Activated CD4-positive, alpha-beta T cell treated with anti-CD3 and anti-CD28 coated beads, Interleukin-2, amount 50 U/mL, for 4 hours (primary cell): Measurements from ENCODE around the gene OLFM3.

Experiments
- DNase-seq, 2 experiments: peaks; one replicate each; pipeline ENCODE4 v3.0.0-alpha.2; 2020

OLFM3 gene

DNA sequence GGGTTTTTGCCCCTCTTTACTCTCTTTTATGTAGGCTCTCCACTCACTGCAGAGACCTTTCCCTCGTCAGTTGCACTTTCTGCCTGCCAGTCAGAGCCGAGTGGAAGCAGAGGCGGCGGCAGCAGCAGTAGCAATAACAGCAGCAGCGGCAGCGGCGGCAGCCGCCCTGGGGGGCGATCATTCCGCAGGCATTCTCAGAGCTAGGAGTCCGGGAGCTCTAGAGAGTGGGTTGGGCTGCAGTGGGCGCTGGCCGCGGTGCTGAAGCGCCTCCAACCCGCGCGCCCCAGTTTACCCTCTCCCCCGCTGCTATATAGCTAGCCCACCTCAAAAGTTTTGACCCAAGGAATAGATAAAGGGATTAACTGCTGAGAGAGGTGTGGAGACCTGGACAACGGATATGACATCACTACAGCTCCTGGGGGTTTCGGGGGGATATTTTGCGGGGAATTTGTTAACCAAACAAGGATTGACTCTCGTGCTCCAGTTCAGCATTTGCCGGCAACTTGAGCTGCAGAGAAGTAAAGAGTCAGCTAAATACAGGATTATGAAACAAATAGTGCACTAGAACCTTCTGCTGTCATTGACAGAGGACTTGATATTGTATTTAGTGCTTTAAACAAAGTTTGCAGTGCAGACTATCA lies at the start of gene OLFM3:
TSS of gene OLFM3 (minus strand) at position 102 of the 641 bp plus-strand sequence.
- no peak for DNase-seq

DNA sequence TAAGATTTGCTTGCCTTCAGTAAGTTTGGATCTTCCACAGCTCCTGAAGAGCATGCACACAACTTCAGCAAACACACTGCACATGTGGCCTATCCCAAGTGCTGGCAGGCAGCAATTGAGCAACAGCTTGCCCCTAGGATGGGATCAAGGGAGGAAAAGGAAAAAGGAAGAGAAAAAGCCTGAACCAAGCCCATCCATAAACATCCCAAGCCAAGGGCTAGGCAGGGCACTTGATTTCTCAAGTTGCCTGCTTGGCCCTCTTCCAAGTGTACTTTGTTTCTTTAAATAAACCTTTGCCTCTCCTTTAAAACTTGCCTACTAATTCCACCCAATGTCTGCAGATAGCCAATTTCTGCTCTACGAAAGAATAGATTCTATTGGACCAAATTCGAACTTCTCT lies 49.0 kb upstream of the OLFM3 start:
- DNase-seq, result no peak

DNA sequence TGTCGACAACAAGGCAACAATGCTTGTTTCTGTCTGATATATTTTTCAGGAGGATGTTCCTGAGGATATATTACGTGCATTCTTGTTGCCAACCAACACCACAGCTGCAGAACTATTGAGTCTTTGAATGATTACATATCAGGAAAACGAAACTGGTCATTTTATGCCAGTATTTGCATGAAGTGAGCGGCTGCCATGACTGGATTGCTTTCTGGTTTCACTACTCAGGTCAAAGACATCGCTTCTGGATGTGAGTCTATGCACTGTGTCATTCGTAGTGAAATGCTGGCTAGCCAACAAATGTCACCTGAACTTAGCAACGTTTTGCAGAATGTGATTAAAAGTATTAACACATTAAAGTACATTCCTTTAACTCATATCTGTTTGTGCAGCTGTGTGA lies 35.8 kb upstream of the OLFM3 start:
- no peak for DNase-seq

DNA sequence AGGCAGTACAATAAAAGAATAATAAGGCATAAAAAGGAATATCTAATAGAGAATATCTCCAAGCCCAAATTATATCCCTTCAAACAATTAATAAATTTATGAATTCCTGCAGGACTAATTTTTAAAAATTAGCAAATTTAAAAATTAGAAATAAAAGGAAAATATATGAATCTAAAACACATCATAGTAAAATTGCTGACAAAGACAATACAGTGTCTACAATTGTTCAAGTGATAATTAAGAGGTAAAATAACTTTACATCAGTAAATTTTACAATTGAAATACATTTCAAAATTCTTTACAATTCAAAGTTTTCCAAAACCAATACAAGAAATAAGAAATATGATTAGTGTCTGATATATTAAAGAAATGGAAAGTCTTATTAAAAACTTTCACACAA lies 22.8 kb upstream of the OLFM3 start:
- no peak for DNase-seq

DNA sequence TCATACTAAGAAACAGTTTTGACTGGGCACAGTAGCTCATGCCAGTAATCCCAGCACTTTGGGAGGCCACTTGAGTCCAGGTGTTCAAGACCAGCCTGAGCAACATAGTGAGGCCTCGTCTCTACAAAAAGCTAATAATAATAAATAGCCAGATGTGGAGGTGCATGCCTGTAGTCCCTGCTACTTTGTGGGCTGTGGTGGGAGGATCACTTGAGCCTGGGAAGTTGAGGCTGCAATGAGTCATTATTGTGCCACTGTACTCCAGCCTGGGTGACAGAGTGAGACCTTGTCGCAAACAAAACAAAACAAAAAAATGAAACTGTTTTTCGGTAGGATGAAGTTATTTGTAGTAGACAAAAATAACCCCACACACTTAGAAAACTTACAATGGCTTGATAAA lies 19.0 kb upstream of the OLFM3 start:
- DNase-seq, result no peak

DNA sequence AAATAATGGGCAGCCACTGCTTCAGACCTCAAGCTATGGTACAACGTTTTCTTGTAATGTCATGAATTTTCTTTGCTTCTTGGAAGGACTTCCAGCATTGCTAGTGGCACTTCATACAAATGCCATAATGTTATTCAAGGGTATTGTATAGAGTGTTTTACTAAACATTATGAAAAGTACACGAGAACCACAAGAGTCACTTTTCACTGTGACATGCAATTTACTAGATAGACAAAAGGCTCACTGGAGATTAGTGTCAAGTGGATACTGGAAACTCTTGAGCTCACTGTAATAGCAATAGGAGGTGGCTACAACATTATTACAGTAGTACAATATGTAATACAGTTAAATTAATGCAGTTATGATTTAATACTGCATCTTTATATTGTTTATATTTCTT lies 5.3 kb upstream of the OLFM3 start:
- no peak for DNase-seq

DNA sequence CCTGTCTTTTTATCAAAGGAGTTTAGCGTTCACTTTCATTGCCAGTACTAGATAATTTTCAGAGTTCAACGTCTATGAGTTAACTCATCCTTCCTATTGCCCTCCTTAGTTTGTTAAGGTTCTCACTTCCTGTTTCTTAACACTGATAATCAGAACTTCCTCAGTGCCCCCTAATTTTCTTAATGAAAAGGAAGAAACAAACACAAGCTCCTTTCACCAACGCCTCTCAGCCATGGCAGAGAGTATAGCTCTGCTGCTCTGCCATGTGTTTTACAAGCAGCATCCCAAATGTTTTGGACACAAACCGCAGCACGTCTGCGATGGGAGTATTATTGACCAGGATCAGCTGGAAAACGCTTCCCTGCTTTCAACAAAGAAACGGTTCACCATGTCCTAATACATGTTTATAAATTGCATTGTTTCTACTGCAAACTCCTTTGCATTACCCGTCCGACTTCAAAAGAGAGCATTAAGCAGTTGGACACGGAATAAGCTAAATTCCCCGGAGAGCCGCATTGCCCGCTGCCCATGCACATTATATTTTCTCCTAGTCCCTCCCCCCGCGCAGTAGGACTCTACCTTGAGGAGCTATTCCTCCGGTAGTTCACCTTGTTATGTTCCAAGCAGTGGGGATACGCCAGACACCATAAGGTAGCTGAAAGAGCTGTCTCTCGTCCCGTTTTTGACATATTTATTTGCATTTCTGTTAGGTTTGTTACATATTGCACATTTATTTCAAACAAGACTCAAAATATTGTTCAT lies 561 bp downstream of the OLFM3 start:
- DNase-seq, result no peak

DNA sequence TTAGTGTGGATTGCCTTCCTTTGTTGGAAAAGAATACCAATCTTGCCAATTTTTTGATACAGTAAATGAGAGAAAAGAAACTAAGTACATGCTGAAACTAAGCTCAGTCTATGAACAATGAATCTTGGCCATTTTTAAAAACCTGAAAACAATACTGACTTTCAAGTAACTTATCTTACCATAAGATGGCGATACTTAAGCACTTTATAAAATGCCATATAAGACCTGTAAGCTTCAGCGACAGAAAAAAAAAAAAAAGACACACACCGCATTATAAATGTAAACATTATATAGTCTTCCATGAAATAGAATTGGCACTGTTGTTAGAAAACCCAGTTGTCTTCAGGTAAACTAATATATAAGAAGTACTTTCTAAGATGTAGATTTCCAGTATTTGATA lies 3.0 kb downstream of the OLFM3 start:
- DNase-seq, result no peak

DNA sequence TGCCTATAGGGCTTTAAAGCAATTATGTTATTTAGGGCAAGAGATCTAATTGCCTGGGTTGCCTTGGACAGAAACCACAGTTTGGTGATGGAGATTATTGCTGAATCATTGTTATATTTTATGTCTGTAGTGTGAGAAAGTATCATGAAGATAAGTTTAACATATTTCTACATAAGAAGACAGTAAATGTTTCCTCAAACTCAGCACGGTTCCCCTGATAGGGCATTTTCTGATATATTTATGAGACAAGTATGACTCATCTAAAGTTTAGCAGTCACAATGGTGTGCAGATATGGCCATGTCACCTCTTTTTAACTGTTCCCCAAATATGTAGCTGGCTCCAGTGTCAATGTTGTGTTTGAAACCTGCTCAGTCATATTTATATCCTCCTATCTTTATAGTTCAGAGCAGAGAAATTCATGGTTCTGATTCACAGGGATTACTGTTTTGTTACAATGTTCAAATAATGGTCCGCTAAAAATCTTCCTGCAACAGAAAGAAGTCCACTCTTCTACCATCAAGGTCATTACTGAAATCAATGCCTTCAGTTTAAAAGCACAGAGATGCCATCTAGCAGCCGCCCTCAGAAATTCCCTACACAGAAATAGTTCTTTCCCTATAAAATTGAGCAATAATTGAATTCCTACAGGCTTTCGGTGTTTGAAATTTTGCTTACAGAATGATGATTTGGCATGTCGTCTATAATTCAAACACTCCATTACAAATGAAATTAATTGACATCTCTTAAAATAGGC lies 3.7 kb downstream of the OLFM3 start:
- DNase-seq, result no peak

DNA sequence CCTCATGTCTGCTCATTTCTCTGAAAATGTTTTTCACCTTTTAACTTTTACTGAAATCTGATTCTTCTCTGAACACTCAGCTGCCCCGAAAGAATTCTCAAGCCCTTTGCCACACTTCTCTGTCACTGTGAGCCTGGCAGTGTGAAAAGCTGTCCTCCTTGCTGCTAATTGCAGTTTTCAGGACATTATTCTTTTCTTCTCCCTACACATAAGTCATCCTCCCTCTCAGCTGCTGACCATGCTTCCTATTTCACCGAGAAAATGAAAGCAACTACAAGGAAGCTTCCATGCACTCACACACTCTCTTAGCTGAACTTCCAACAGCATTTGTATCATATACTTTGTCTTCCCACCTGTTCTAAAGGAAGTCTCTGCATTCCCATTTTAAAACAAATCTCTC lies 15.8 kb downstream of the OLFM3 start:
- no peak for DNase-seq

DNA sequence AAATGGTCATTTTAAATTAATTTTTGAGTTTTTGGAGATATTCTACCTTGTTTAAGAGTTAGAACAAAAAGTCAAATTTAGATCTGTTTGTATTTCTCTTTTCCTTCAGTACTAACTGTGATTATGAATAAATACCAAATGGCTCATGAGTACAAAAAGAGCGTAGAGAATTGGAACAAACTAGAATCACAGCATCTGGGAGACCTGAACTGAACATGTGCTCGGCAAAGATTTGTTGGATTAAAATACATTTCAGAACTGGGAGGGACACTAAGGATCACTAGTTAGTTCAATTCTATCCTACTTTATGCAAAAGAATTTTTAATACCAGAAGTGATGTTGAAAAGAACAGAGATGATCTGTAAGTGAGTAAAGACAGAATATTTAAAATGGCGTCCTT lies 19.5 kb downstream of the OLFM3 start:
- DNase-seq, result no peak

DNA sequence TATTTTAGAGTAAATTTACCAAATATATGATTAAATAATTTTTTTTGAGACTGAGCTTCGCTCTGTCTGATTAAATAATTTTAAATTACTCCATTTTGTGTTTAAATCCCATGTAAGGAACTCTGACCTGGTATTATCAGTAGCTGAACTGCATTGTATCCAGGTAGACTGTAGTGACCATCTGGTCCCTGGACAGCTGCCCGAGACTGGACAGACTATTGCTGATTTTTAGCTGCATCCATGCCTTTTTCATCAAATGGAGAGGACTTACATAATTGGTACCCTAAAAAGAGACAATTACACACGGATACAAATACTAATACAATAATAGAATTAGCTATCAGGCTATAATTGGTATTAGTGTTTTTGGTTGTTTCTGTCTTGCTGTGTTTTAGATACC lies 20.6 kb downstream of the OLFM3 start:
- DNase-seq, result no peak

DNA sequence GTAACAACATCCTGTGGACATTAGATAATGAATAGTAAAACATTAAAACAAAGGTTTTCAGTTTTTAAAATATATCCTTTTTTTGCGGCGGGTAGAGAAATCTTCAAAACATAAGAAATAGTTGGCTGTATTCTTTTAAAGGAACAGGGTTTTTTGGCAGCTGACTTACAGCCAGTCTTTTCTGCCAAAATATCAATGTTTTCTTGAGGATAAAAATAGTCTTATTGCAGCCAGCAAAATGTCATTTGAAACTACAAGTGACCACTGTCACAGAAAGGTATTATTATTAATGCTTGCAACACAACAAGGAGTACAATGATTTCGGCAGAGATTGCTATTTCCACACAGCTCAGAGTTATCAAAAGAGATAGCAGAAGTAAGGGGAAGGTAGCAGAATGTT lies 21.4 kb downstream of the OLFM3 start:
- no peak for DNase-seq

DNA sequence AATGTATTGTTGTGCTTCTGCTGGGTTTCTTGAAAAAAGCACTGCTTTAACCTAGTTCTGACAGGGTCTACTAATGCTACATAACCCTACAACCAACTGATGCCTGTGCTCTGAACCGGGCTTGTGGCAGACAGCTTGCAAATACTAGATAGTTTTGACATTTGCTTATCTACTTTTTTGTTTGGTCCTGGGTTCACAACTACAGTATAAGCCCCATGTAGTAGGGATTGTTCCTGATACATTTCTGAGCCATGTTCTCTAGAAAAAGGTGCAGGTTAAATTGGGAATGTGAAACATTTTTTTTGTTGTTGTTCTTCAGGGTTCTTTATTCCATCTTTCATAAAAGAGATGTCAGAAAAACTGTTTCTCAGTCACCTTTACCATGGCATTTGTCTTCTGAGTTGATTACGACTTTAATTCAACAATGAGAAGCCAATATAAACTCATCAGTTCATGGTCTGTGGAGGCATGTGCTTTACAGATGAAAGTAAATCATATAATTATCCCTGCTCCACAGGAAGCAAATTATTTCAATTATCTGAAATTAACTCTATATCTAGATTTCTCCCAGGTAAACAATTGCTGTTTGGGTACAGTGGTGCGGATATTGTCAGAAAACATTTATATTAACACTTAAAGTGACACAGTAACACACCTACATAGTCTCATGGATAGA lies 22.0 kb downstream of the OLFM3 start:
- no peak for DNase-seq

DNA sequence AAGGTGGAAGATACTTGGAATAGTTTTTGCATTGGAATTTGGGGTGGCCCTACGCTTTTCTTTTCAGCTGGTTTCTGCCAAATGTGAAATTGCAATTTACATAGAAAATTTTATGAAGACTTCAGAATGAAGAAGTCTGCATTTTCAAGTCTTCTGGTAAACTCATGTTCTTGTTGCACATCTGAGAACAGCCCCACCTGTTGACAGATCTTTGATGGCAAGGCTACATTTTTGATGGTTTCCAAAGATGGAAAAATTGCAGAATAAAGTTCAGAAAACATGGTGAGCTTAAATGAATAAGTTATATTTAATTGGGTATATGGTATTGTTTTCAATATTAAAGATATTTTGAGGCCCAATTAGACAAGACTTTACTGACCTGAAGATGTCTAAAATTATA lies 25.4 kb downstream of the OLFM3 start:
- no peak for DNase-seq

DNA sequence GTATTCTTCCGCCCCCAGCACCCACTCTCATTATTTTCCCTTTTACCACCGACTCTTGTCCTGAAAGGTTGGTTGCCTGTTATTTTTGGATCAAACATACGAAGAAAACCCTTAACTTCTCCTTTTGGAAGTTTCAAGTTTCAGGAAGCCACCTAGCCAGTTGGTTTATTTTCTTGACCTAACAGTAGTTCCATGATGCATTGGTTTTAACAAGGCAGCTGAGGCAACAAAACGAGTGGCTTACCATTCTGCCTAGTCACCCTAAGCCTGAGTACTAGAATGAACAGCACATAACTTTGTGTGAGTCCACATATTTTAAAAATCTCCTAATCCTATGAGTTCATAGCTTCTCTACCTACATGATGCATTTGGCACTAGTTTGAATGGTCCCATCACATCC lies 28.9 kb downstream of the OLFM3 start:
- no peak for DNase-seq

DNA sequence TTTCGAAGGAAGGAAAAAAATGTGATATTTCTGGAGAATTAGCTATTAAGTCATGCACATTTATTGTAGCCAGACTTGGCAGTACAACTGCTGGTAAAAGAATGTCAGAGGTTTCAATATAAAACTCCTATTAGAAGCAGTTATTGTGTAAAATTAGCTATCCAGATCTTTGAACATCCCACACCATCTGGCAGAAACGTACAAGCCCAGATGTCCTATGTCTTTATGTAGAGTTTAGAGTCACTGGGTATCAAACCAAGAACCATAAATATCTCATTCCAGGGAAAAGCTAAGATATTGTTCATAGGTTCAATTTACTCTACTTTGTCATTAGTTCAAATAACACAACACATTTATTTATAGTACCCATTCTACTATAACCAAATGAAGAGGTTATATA lies 31.4 kb downstream of the OLFM3 start:
- no peak for DNase-seq

DNA sequence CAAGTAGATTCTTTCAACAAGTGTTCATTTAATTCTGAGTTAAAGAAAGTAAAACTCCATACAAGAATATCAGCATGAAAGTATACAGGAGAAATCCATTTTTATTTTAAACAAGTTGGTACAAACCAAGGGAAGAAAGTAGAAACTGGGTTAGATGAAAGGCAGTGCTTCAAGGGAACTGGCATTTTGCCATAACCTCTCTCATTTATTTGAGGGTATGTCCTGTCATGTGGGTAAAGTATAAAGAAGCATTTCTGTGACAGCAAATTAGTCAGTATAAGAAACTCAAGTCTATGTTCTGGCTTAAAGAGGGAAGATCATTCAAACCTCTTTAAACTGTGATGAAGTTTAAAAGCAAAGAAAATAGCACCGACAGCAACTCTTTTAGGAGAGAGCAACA lies 32.0 kb downstream of the OLFM3 start:
- DNase-seq, result no peak

DNA sequence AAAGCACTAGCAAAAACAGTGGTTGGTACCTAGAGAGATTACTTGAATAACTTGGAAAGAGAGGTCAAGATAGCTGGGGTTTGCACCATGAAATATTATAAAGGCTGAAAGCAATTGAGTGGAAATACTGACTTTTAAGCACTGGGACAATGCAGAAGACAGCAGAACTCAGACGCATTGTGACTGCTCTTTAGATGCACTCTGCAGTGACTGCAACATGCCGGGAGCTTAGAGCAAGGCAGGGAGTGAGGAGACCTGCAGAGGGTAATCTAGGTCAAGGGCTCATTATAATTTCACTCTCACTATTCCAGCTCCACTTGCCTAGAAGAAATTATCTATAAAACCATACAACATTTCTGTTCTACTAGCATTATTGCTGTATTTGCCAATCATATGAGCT lies 36.6 kb downstream of the OLFM3 start:
- DNase-seq, result no peak

DNA sequence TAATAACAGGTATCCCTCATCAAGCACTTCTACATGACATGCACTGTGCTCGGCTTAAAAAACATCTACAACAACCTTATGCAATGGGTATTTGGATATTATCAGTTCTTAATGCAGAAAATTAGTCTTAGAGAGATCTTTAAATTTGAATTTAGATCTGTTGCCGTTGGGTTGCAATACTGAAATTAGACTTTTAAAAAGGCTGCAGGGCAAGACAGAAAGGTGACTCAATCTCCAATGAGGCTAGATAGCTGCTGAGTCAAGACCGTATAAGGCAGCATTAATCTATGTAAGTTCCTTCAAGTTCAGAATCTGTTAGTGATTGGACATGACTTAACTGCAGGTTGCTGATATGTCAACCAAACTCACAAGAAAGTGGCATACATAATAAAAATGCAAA lies 37.3 kb downstream of the OLFM3 start:
- DNase-seq, result no peak

DNA sequence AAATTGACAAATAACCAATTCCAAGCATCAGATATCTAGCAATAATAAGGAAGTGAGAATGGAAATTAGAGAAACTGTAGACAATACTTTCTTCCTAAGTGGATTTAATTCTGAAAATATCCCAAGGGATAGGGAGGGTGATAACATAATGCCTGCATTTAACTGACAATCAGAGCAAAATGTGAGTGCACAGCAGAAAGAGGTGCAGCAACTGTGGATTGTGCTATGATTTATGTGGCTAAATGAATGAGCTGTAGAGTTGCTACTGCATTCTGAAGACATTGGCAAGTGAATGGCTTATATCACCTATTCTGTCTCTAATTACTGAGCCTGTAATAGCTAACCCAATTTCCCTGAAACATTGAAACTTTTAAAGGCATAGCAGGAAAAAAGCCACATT lies 39.0 kb downstream of the OLFM3 start:
- no peak for DNase-seq

DNA sequence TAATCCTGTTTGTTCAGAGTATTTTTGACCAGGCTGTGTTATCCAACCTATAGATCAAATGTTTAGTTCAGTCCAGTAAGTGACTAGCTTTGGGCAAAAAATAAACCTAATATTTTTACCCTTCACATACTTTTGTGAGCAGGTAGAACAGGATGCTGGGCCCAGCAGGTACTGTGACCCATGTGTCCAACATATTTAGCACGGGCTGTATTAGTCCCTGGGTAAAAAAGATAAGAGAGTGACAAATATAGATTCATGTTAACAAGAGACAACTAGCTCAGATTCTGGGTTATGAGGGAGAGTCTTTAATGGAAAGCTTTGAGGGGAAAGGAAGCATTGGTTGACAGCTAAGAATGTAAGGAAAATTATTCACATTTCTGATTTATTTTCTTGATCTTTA lies 43.1 kb downstream of the OLFM3 start:
- no peak for DNase-seq

DNA sequence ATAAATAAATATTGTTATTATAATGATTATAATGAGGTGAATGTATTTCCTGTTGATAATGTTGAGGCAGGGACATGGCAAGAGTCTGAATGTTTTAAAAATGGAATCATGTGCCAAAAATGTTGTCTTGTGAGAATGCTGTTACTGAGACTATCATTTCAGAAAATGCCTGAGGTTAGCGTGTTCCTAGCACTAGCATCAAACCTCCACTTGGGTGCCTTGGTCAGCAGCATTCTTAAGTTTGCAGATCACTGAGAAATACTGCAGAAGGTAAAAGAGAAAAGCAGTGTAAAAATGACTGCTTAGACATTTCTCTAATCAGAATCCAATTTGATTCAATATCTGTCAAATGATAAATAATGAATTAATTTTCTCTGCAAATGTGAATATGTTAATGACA lies 50.8 kb downstream of the OLFM3 start:
- no peak for DNase-seq

DNA sequence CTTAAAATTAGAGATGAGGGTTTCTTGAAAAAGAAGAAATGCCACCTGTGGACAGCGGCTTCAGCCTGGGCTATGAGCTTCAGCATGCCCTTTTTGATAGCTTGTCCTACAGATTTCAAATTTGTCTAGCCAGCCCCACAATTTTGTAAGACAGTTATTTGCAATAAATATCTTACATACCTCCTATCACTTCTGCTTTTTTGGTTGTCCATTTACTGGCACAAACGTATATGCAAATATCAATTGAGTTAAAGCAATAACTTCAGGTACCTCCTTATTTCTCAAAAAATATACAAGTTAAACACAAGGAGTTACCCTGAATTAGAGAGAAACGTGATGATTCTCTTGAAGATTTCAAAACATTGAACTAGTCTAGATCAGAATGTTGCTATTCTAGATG lies 53.5 kb downstream of the OLFM3 start:
- DNase-seq, result no peak
